Measurements from ENCODE around the gene GPR173.

The GPR173 gene

GRCh38 chrX:53056292-53056691 lies 7.7 kb downstream of the GPR173 start:
- FAIRE-seq (no peak), DNase-seq (ENCODE audit: extremely low spot score, insufficient read length, low read depth) (no peak)

GRCh38 chrX:53065104-53065503 lies 16.5 kb downstream of the GPR173 start:
- FAIRE-seq = no peak

GRCh38 chrX:53071064-53071463 lies 22.5 kb downstream of the GPR173 start:
- FAIRE-seq (no peak), DNase-seq (ENCODE audit: extremely low spot score, insufficient read length, low read depth) (no peak)

More at GRCh38 chrX:53065104-53065503, 16.5 kb downstream of the GPR173 start:
- no peak for DNase-seq (ENCODE audit: extremely low spot score, insufficient read length, low read depth)

GRCh38 chrX:53071604-53072417 lies 23.2 kb downstream of the GPR173 start:
- FAIRE-seq = peak; percentile 96

GRCh38 chrX:53072418-53073114 lies 24.0 kb downstream of the GPR173 start:
- peak; percentile 81 for FAIRE-seq
- DNase-seq (ENCODE audit: extremely low spot score, insufficient read length, low read depth) = no peak

More at GRCh38 chrX:53071604-53072417, 23.2 kb downstream of the GPR173 start:
- no peak for DNase-seq (ENCODE audit: extremely low spot score, insufficient read length, low read depth)

- DNase-seq (ENCODE audit: extremely low spot score, insufficient read length, low read depth) (no peak), FAIRE-seq (no peak)
Observed at GRCh38 chrX:53073115-53073586, 24.6 kb downstream of the GPR173 start.

GRCh38 chrX:53075011-53075410 lies 26.4 kb downstream of the GPR173 start:
- FAIRE-seq (peak; percentile 9), DNase-seq (ENCODE audit: extremely low spot score, insufficient read length, low read depth) (no peak)

GRCh38 chrX:53076671-53077070 lies 28.1 kb downstream of the GPR173 start:
- FAIRE-seq = no peak
- DNase-seq (ENCODE audit: extremely low spot score, insufficient read length, low read depth) = no peak

- FAIRE-seq = no peak
Observed at GRCh38 chrX:53077207-53078197, 28.9 kb downstream of the GPR173 start.

GRCh38 chrX:53078943-53079342 lies 30.4 kb downstream of the GPR173 start:
- no peak for FAIRE-seq
- no peak for DNase-seq (ENCODE audit: extremely low spot score, insufficient read length, low read depth)

More at GRCh38 chrX:53077207-53078197, 28.9 kb downstream of the GPR173 start:
- no peak for DNase-seq (ENCODE audit: extremely low spot score, insufficient read length, low read depth)

GRCh38 chrX:53080628-53081580 lies 32.3 kb downstream of the GPR173 start:
- FAIRE-seq (no peak), DNase-seq (ENCODE audit: extremely low spot score, insufficient read length, low read depth) (no peak)

- peak; percentile 100 for FAIRE-seq
- DNase-seq (ENCODE audit: extremely low spot score, insufficient read length, low read depth) = peak; percentile 73
Observed at GRCh38 chrX:53081925-53082772, 33.6 kb downstream of the GPR173 start, which contains the start of gene TSPYL2. Gene TSPYL2 (plus strand): TSS chrX:53082367. CDS start chrX:53082499, 132 bp downstream.

GRCh38 chrX:53082773-53083616 lies 34.4 kb downstream of the GPR173 start:
- peak; percentile 62 for FAIRE-seq
- no peak for DNase-seq (ENCODE audit: extremely low spot score, insufficient read length, low read depth)

- FAIRE-seq = no peak
- no peak for DNase-seq (ENCODE audit: extremely low spot score, insufficient read length, low read depth)
Observed at GRCh38 chrX:53084043-53084570, 35.5 kb downstream of the GPR173 start.

GRCh38 chrX:53084863-53085262 lies 36.3 kb downstream of the GPR173 start:
- no peak for DNase-seq (ENCODE audit: extremely low spot score, insufficient read length, low read depth)
- no peak for FAIRE-seq

- FAIRE-seq (no peak), DNase-seq (ENCODE audit: extremely low spot score, insufficient read length, low read depth) (no peak)
Observed at GRCh38 chrX:53085661-53086229, 37.2 kb downstream of the GPR173 start.

Measured in GM18507 (cell line).